Stimulated activated CD8-positive, alpha-beta memory T cell treated with anti-CD3 and anti-CD28 coated beads, Interleukin-4, amount 100 ng/mL, for 4 hours (primary cell): ENCODE results near the gene FAM162A.
"Not testable (repeated sequence)": the region's sequence is repeated elsewhere in the genome, so short reads cannot be mapped to it uniquely, and the experiment has no call there.

Experiments used
- DNase-seq, 2 donors: peaks; one replicate each; pipeline ENCODE4 v3.0.0-alpha.2; 2020; ENCODE audit warnings: low read depth in 2 of 2, low spot score in 1 of 2

Gene FAM162A

GRCh38 chr3:122415762-122416654 lies 32.0 kb downstream of the FAM162A start, which contains the start of gene WDR5B:
Gene WDR5B, minus strand, starts transcription at chr3:122416062. Its CDS starts 534 bp downstream, at chr3:122415528.
- DNase-seq: peak; percentile 95 to 99

- no peak for DNase-seq
These were observed 33.0 kb downstream of the FAM162A start for GRCh38 chr3:122416966-122417365.

GRCh38 chr3:122421101-122421500 lies 37.1 kb downstream of the FAM162A start:
- no peak for DNase-seq

GRCh38 chr3:122421836-122422235 lies 37.9 kb downstream of the FAM162A start:
- DNase-seq: no peak

- no peak for DNase-seq
These were observed 44.0 kb downstream of the FAM162A start for GRCh38 chr3:122427857-122428471.

GRCh38 chr3:122430371-122430770 lies 46.4 kb downstream of the FAM162A start:
- DNase-seq: no peak

GRCh38 chr3:122435950-122436349 lies 52.0 kb downstream of the FAM162A start:
- no peak for DNase-seq

GRCh38 chr3:122443090-122443489 lies 59.1 kb downstream of the FAM162A start:
- DNase-seq: no peak

GRCh38 chr3:122443762-122444490 lies 59.9 kb downstream of the FAM162A start:
- not testable (repeated sequence) for DNase-seq

- DNase-seq: not testable (repeated sequence)
These were observed 60.5 kb downstream of the FAM162A start for GRCh38 chr3:122444491-122444887.

GRCh38 chr3:122448218-122448617 lies 64.2 kb downstream of the FAM162A start:
- DNase-seq: not testable (repeated sequence)

- DNase-seq: no peak
These were observed 67.4 kb downstream of the FAM162A start for GRCh38 chr3:122451371-122451770.

- DNase-seq: no peak
These were observed 72.1 kb downstream of the FAM162A start for GRCh38 chr3:122456074-122456473.

- DNase-seq: no peak
These were observed 73.7 kb downstream of the FAM162A start for GRCh38 chr3:122457706-122458105.

GRCh38 chr3:122458992-122459391 lies 75.0 kb downstream of the FAM162A start:
- DNase-seq: no peak

- no peak for DNase-seq
These were observed 77.8 kb downstream of the FAM162A start for GRCh38 chr3:122461806-122462205.
